Measurements from ENCODE around the gene CDA. TPM values are rescaled to one million over a fixed set of nuclear protein-coding genes. Genes with fewer than 3 reads are reported as not detected.

Gene CDA
- total RNA-seq, 1 experiment from 2014 or later, result 6.5 TPM

GRCh38 chr1:20657024-20657423, 68.1 kb downstream of the CDA start:
- no peak for DNase-seq
- H3K56ac ChIP-seq (ENCODE audit: insufficient read length, low read depth, low read length), result no peak overlapping the region
- H2BK20ac ChIP-seq (ENCODE audit: low read depth, low read length, poor library complexity, severe bottlenecking), result no peak overlapping the region
- H3K4me1 ChIP-seq (ENCODE audit: insufficient read depth, low read length), result no peaks in the 10 kb centered on the region
- H2BK12ac ChIP-seq (ENCODE audit: insufficient read length, low read depth, low read length), result no peak overlapping the region
- H3K9me3 ChIP-seq (ENCODE audit: control insufficient read depth, low read depth, low read length), result no peaks in the 10 kb centered on the region
- peaks cover 16% of the 10 kb centered on the region in 2 experiments for H3K4me1 Mint-ChIP-seq
- H4K5ac ChIP-seq (ENCODE audit: insufficient read length, low read depth, low read length), result no peak overlapping the region
- no peak overlapping the region for H4K91ac ChIP-seq (ENCODE audit: insufficient read length, low read depth, low read length)
- H3K14ac ChIP-seq (ENCODE audit: insufficient read depth, low read length), result no peak overlapping the region
- H2AK5ac ChIP-seq (ENCODE audit: insufficient read length, low read length), result no peak overlapping the region
- H3K4me2 ChIP-seq (ENCODE audit: insufficient read depth, insufficient read length, low read length), result no peak overlapping the region
- no peak overlapping the region for H3K18ac ChIP-seq (ENCODE audit: insufficient read length, low read depth, low read length)
- H3K9ac ChIP-seq (ENCODE audit: extremely low read depth, insufficient read length, low read length), result no peak overlapping the region
- H2BK120ac ChIP-seq (ENCODE audit: low read depth, low read length, poor library complexity, severe bottlenecking), result no peak overlapping the region
- H3K27me3 Mint-ChIP-seq (ENCODE audit: low read depth), result no peaks in the 10 kb centered on the region
- no peak overlapping the region for H3K4me3 Mint-ChIP-seq
- H3K36me3 Mint-ChIP-seq (ENCODE audit: insufficient read depth in 1 of 3, low read depth in 3 of 3), result peaks cover 43 to 70% (median 70%) of the 10 kb centered on the region in 3 experiments; a peak in 6 of 7 replicates
- no peak overlapping the region for H2AFZ ChIP-seq (ENCODE audit: low read length)
- peaks cover 19% of the 10 kb centered on the region for H3K79me2 ChIP-seq (ENCODE audit: insufficient read depth, low read length)
- no peak overlapping the region for H3K4ac ChIP-seq (ENCODE audit: low read depth, low read length)
- H3K9me3 Mint-ChIP-seq, result no peaks in the 10 kb centered on the region
- H3K27me3 ChIP-seq (ENCODE audit: insufficient read depth, low read length), result no peaks in the 10 kb centered on the region
- no peak overlapping the region for H3K23ac ChIP-seq (ENCODE audit: insufficient read length, low read depth, low read length)
- H3K79me1 ChIP-seq (ENCODE audit: insufficient read depth, low read depth, low read length, poor library complexity, severe bottlenecking), result peaks cover 7% of the 10 kb centered on the region
- no CpG with 5 or more reads among the region's 12 CpGs for WGBS (ENCODE audit: extremely low coverage, insufficient read length, low lambda C conversion rate)
- no peak for TF ChIP-seq CTCF (conservative IDR thresholded peaks at IDR 0.05)
- no peak overlapping the region for H2BK5ac ChIP-seq (ENCODE audit: insufficient read length, low read length)
- peaks cover 5% of the 10 kb centered on the region for H3K23me2 ChIP-seq (ENCODE audit: insufficient read length, low read depth, low read length, poor library complexity, severe bottlenecking)
- no peak overlapping the region for H3K27ac Mint-ChIP-seq
- H4K8ac ChIP-seq (replicated peaks; ENCODE audit: insufficient read length, low read depth, low read length), result no peak overlapping the region
- H3K27ac ChIP-seq (ENCODE audit: insufficient read length, low read depth, low read length), result no peak overlapping the region
- H4K20me1 ChIP-seq (ENCODE audit: control insufficient read depth, insufficient read depth, insufficient read length), result no peaks in the 10 kb centered on the region
- no peak overlapping the region for H3T11ph ChIP-seq (ENCODE audit: low read length)
- H2BK15ac ChIP-seq (ENCODE audit: low read depth, low read length), result no peak overlapping the region

Data from H9 (cell line).